GM19193 (cell line): ENCODE data around the gene CFDP1.

Source experiments
- POLR2A ChIP-seq: IDR thresholded peaks from 4 replicates; pipeline ENCODE4 v1.6.1; 2011; ENCODE audit not compliant: insufficient read depth, insufficient read length; ENCODE audit errors: extremely low read depth

The CFDP1 gene

GRCh38 chr16:75387951-75388350 lies 45.4 kb downstream of the CFDP1 start:
- no peak for TF ChIP-seq POLR2A

- no peak for TF ChIP-seq POLR2A
Observed at GRCh38 chr16:75385507-75386152, 47.7 kb downstream of the CFDP1 start.

GRCh38 chr16:75383141-75383540 lies 50.2 kb downstream of the CFDP1 start:
- TF ChIP-seq POLR2A: no peak

- no peak for TF ChIP-seq POLR2A
Observed at GRCh38 chr16:75382611-75383010, 50.7 kb downstream of the CFDP1 start.

- no peak for TF ChIP-seq POLR2A
Observed at GRCh38 chr16:75380870-75381269, 52.4 kb downstream of the CFDP1 start.

GRCh38 chr16:75379911-75380847 lies 53.1 kb downstream of the CFDP1 start:
- TF ChIP-seq POLR2A: no peak

GRCh38 chr16:75379339-75379738 lies 54.0 kb downstream of the CFDP1 start:
- TF ChIP-seq POLR2A: no peak

- no peak for TF ChIP-seq POLR2A
Observed at GRCh38 chr16:75378616-75379015, 54.7 kb downstream of the CFDP1 start.

- no peak for TF ChIP-seq POLR2A
Observed at GRCh38 chr16:75377729-75378386, 55.4 kb downstream of the CFDP1 start.

GRCh38 chr16:75376475-75377161 lies 56.7 kb downstream of the CFDP1 start:
- TF ChIP-seq POLR2A: no peak

- TF ChIP-seq POLR2A: no peak
Observed at GRCh38 chr16:75374388-75374787, 58.9 kb downstream of the CFDP1 start.

GRCh38 chr16:75372236-75372856 lies 61.0 kb downstream of the CFDP1 start:
- no peak for TF ChIP-seq POLR2A

GRCh38 chr16:75371171-75371570 lies 62.1 kb downstream of the CFDP1 start:
- TF ChIP-seq POLR2A: no peak

GRCh38 chr16:75364286-75364791 lies 69.0 kb downstream of the CFDP1 start:
- TF ChIP-seq POLR2A: no peak
